GM11168 (cell line): ENCODE data around the gene GSTO2.

Source experiments
- in situ Hi-C: fragments of 300-500 bp; cut with MboI; formaldehyde crosslinking; loops from one replicate; pipeline ENCODE4 v1.12.0; 2022; ENCODE audit warnings: low sequenced_read_pairs; ENCODE audit not compliant: unreplicated experiment

Gene GSTO2

DNA sequence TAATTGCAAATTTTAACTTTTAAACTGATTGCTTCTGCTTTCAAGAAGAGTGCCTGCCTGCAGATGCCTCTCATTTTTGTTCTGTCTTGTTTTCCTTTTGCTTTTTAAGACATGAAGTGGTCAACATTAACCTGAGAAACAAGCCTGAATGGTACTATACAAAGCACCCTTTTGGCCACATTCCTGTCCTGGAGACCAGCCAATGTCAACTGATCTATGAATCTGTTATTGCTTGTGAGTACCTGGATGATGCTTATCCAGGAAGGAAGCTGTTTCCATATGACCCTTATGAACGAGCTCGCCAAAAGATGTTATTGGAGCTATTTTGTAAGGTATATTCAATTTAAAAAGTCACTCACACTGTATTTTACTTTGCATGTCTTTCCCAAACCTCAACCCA is 8.8 kb downstream of the GSTO2 start:
- in situ Hi-C loops, result no loop called here

DNA sequence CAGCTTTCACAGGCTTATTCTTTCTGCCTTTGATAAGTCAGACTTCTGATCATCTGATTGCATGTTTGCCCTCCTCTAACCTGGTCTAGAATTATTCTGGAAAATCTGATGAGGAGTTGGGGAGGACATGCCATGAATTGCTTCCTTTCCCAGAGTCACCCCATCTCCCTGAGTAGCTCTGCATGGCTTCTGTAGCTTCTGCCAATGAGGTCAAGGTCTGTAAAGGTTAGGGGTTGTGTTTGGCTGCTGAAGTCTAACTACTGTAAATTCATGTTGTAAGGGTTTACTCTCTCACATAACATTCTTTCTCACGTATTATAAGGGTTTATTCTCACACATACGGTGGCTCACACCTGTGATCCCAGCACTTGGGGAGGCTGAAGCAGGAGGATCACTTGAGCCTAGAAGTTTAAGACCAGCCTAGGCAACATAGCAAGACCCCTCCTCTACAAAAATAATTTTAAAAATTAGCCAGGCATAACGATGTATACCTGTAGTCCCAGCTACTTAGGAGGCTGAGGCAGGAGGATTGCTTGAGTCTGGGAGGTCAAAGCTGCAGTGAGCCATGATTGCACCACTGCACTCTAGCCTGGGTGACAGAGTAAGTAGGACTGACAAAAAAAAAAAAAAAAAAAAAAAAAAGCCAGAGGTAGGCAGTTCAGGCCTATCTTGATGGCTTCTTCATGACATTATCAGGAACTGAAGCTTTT is 10.7 kb downstream of the GSTO2 start:
- in situ Hi-C loops, result no loop called here

DNA sequence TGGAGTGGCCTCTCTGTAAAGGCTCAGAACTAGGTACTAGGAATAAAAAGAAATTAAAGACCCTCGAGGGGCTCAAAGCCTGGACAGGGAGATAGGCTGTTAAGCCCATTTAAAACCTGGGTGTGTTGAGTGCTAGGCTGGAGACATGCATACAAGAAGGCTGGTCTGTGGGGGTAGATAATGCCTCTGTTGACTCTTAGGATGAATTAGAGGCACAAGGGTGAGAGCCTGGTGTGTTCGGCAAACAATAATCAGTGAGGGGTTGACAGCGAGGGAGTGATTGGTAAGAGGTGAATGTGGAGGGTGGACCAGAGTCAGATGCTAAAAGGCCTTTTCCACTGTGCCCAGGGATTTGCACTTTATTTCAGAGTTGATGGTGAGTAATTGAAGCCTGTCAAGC is 12.7 kb downstream of the GSTO2 start:
- in situ Hi-C loops, result no loop called here

DNA sequence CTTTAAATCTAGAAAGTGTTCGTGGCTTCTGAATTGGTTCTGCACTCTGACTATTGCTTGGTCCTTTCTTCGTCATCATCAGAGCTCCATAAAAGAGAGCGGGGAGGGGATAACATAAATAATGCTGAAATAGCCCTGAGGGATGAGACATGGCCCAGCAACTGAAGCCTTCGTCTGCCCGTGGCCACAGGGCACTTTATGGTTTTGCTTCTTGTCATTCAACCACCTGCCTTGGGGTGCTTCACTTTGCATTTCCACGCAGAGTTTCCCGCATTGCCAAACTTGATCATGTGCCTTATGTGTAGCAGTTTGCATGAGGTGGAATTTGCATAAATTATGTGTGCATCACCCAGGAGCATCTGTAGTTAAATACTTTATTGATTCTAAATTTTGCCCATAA is 15.9 kb downstream of the GSTO2 start:
- in situ Hi-C loops, result no loop called here

DNA sequence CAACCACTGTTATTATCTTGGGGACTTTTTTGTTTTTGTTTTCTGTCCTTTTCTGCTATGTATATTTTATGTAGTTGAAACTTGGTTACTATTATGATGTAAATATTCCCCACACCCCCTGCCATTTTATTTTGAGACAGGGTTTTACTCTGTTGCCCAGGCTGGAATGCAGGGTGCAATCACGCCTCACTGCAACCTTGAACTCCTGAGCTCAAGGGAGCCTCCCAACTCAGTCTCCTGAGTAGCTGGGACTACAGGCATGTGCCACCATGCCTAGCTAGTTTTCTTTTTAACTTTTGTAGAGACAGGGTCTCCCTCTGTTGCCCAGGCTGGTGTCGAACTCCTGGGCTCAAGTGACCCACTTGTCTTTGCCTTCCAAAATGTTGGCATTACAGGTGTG is 18.0 kb downstream of the GSTO2 start:
- in situ Hi-C loops, result no loop called here

DNA sequence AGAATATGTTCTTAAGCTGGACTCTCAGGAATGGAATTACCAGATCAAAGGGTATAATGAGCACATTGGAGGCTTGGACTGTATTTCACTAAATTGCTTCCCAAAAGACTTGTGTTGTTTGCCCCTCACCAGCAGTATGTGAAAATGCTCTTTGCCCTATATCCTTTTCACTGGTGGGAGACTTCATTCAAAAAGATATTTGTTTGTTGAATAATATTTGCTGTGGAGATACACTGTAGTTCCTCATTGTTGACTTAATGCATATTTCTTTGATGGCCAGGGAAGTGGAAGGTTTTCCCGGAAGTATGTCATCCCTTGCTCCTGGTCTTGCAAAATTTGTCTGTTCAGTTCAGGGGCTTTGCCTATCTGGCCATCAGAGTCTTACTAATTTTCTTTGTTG is 19.4 kb downstream of the GSTO2 start:
- in situ Hi-C loops, result no loop called here

DNA sequence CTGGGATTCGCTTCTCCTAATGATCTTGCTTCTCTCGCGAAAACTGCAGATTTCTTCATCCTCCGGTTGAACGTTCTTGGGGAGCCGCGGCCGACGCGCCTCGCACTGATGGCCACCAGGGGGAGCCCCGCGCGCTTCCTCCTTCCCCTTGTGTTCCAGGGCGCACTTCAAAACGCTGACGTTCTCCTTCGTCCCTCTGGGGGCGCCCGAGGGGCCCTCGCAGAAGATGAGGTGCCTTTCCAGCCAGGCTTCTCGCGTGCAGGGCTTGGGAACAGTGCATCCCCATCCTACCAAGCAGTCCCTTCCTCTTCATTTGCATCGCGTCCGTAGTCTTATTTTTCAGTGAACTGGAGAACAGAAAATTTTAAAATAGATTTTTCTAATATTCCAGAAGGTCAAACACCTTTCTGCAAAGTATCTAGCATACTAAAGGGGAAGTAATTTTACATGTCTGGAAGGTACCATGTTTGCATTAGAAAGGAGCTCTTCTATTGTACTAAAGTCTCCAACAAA is 22.5 kb downstream of the GSTO2 start:
- in situ Hi-C loops, result no loop called here

DNA sequence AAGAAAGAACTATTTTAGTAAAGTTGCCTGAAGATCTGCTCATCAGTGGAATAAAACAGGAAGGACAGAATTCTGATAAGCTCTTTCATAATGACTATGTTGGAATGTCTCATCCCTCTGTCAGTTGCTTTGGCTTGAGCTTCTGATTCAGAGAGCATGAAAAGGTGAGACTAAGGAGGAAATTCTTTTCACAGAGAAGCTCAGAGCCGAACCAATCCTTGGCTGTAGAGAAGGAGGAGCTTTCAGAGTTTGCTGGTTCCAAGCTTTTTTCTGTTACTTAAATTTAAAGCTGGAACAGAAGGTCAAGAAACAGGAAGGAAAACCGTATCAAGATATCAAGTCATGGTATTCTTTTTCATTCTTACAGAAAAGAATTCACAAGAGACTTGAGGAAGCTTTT is 24.0 kb downstream of the GSTO2 start:
- in situ Hi-C loops, result no loop called here

DNA sequence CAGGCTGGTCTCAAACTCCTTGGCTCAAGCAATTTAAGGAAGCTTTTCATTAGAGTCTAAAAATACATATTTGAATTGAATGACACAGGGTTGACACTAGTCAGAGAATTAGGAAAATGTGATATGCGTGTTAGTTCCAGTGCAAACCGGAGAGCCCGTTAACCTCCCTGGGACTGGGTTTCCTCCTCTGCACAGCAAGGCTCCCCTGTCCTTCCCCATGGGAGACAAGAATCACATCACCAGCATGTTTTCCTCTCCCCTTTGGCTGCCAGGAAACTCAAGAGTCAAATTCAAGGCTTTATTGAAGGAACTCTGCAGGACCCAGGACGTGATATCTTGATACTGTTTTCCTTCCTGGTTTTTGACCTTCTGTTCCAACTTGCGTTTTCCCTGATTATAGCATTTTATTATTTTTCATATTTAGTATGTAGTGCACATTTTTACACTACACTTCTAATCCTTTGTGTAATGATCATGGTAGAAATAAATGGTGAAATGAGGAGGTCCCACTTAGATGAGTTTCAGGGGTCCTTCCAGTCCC is 24.9 kb downstream of the GSTO2 start:
- in situ Hi-C loops, result no loop called here

DNA sequence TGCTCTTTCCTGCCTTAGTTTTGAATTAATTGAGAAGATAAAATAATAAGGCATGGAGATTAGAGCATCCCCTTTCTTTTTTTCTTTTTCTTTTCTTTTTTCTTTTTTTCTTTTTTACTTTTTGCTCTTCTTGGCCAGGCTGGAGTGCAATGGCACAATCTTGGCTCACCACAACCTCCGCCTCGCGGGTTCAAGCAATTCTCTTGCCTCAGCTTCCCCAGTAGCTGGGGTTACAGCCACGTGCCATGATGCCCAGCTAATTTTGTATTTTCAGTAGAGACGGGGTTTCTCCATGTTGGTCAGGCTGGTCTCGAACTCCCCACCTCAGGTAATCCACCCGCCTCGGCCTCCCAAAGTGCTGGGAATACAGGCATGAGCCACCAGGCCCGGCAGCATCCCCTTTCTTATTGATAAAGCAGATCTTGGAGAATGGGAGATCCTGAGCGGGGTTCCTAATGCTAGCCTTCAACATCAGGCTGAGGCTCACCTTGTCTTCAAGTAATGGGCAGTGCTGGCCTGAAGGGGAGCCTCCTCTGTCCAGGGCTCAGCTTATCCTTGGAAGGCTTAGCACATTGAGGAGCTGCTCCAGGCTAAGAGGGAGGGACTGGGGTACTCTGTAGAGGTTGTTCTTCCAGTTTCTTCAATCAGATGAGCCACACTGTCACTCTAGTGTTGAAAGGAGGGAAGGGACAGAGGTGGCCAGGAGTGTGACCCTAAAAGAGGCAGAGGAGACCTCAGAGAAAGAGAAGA is 27.9 kb downstream of the GSTO2 start:
- in situ Hi-C loops, result no loop called here

DNA sequence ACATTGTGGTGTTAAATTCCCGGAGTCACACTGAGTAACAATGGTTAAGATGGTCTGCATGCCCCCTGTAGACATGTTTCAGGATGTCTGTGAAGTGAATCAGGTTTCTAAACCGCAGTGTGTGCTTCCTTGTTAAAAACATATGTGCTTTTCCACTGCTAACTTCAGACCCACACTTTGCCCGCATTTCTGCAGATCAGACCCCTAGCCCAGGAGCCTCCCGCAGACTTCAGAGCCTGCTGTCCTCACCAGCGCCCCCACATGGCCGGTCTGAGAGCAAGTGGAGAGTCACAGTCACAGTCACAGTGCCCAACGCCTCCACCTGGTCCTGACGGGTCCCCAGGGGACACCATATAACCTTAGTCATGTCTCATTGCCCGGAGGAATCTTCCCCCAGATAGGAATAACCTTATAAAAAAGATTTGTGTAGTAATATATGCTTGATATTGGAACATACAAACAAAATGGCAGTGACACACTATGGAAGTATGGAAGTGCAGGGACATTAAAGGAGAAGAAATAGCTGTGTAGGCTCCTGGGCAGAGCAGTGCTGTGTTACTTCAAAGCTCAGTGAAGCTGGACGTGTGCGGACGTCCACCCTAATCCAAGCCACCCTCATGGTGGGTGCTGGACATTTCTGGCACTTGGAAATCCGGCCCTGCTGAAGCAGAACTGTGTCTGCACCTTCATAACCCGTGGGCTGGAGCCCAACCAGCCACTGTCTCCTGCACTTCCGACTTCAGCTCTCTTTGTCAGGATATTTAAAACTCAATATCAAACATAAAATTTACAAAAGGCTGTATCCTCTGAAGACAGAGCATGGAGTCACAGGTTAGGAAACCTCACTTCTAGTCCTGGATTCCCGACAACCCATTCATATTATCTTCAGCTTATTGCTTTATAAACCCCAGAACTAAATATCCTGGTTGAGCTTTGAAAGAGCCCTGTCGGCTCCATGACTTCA is 29.0 kb downstream of the GSTO2 start:
- in situ Hi-C loops, result no loop called here

DNA sequence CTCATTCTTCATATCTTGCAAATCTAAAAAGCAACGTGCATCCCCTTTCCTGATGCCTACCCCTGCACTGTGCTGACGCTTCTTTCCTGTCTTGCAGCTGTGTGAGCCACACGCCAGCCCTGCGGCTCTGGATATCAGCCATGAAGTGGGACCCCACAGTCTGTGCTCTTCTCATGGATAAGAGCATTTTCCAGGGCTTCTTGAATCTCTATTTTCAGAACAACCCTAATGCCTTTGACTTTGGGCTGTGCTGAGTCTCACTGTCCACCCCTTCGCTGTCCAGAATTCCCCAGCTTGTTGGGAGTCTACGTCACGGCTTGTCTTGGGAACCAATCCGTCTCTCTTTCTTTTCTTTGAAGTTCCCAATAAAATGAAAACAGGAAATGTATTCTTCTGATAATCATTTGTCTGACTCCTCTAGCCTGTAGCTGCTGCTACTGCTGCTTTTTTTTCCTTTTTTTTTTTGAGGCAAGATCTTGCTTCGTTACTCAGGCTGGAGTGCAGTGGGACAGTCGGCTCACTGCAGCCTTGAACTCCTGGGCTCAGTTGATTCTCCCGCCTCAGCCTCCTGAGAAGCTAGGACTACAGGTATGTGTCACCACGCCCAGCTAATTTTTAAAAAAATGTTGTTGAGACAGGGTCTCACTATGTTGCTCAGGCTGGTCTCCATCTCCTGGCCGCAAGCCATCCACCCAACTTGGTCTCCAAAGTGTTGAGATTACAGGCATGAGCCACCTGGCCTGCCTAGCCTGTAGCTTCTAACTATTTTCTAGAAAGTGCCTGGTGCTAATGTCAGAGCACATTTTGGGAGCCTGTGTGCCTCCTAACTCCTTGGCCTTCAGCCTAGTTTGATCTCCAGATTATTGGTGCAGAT is 30.3 kb downstream of the GSTO2 start:
- in situ Hi-C loops, result no loop called here

DNA sequence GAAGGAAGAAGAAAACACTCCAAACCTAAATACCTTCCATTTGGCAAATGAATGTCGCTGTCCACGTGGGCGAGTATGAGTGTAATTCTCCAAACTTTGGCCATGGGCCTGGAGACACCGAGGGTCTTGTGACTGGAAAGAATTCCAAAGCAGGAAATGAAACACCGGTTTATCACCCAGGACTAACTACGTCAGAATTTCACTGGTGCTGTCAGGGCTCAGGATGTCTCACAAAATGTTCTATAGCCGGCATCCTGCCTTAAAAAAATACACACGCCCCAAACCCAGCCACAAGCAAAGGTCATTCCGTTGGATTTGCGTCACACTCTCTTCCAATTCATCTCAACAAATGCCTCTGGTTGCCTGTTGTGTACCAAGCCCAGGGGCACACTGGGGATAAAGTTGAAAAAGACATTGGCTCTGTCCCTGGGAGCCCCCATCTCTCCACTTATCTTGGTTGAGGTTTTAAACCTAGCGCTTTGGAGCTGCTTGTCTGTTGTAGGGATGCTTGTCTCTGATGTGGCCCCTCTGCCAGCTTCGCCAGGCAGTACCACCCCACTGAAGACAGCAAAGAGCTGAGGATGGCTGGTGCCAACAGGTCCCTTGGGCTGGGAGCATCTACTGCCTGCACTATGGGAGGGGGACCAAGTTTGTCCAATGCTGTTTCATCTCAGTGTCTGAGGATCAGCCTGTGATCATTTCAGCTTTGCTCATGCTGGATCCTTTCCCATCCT is 31.2 kb downstream of the GSTO2 start:
- in situ Hi-C loops, result loop anchor here (5.0 kb wide), 1 partner anchor 47 kb away; no protein-coding TSS in a partner anchor

DNA sequence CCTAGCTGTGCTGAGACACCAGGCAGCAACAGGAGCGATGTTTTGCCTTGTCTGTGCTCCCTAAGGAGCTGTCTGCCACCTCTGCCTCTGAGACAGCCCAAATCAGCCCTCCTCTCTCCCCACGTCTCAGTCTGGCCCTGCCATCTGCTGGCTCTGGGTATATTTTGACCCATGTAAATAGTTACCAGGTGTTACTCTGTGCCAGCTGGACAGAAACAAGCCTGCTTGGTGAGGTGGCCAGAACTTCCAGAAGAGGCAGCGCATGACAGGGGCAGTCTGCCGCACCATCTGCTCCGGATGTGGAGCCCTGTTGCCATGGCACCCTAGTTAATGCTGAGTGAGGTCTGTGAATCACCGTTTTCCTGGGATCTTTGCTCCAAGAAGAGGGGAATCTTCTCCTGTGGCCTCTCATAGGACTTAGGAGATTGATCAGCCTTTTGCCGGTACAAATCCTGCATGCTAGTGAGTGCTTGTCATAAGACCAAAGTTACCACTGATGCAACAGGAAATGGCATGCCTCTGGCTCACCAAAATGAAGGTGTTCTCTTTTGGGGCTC is 31.8 kb downstream of the GSTO2 start:
- in situ Hi-C loops, result loop anchor here (5.0 kb wide), 1 partner anchor 46 kb away; no protein-coding TSS in a partner anchor

DNA sequence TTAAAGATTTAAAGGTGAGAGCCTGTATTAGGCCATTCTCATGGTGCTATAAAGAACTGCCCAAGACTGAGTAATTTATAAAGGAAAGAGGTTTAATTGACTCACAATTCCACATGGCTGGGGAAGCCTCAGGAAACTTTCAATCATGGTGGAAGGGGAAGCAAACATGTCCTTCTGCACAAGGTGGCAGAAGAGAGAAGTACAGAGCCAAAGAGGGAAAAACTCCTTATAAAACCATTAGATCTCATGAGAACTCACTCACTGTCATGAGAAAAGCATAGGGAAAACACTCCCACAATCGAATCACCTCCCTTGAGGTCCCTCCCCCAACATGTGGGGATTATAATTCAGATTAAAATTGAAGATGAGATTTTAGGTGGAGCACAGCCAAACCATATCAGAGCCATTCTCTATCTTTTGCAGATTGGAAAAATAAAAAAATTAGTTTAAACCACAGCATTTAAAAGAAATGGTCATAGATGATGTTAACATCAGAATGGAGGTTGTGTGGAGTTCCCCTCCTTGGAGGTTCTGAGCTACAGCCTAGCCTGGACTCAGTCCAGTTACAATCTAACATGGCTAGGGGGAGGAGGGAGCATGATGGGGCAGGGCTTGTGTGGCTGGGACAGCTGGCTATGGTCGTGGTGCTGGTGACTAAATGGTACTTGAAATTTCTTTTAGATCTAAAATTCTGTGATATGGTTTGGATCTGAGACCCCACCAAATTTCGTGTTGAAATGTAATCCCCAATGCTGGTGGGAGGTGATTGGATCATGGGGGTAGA is 33.1 kb downstream of the GSTO2 start:
- in situ Hi-C loops, result loop anchor here (5.0 kb wide), 1 partner anchor 45 kb away; no protein-coding TSS in a partner anchor

DNA sequence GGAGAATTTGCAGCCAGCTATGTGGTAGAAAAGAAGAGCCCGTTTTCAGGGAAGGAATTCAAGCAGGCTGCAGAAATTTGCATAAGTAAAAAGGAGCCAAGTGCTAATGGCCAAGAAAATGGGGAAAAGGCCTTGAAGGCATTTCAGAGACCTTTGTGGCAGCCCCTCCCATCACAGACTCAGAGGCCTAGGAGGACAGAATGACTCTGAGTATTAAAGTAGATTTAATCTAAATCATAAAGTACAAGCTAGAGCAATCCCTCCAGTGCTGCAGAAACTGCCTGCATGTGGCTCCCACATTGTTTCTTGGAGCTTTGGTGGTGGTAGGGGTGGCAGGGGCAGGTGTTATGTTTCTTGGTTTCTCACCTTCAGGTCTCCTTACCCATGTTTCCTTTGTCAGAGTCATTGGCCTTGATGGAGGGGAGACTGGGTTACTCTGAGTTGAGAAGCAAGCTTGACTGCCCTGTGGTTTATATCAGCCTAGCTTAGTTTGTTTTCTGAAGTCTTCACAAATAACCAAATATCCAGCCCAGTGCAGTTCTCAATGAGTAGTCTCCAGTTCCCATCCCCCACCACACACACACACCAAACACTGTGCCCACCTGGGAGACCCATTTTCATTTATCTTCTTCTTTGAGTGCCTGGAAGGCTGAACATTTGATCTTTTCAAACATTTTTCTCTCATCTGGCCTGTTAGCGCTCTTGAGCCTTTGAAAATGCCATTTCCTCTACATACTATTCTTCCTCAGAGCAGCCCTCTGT is 34.8 kb downstream of the GSTO2 start:
- in situ Hi-C loops, result loop anchor here (5.0 kb wide), 1 partner anchor 44 kb away; no protein-coding TSS in a partner anchor

DNA sequence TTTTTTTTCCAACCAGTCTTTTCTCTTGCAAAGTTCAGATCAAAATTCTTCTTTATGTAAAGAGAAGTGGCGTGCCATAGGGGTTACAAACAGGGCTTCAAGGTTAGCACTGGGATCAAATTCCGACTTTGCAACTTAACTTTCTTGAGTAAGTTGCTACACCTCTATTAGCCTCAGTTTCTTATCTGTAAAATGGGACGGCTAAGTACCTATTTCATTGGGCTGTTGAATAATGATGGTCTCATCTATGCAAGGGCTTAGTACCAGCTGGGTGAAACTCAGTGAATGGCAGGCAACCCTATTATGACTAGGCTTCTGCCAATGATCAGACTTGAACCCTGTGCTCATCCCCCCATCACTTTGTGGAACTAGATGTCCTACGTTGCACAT is 35.4 kb downstream of the GSTO2 start:
- in situ Hi-C loops, result loop anchor here (5.0 kb wide), 1 partner anchor 43 kb away; no protein-coding TSS in a partner anchor
